Esophagus squamous epithelium (tissue), 4 donors: ENCODE data around the gene MYCBP2.

ENCODE experiments used
- POLR2A ChIP-seq, 4 donors: fragments of 450-650 bp; IDR thresholded peaks; one replicate each; pipeline ENCODE4 v1.6.1; 2017; ENCODE audit warnings: antibody characterized with exemption in 4 of 4, mild to moderate bottlenecking in 4 of 4, moderate library complexity in 3 of 4
- TF ChIP-seq, protein P1 (sequence below), 6 experiments: fragments of 450-650 bp in 4 of 6; fragments of 200-600 bp in 2 of 6; sonication (generic) in 2 of 6; IDR thresholded peaks; one replicate each; pipeline ENCODE4 v1.5.1; 2016 to 2019; ENCODE audit warnings: antibody characterized with exemption in 6 of 6, mild to moderate bottlenecking in 4 of 6, moderate library complexity in 4 of 6

GRCh38 chr13:77374786-77375185 is 47.9 kb upstream of the MYCBP2 start:
- TF ChIP-seq, protein P1, sequence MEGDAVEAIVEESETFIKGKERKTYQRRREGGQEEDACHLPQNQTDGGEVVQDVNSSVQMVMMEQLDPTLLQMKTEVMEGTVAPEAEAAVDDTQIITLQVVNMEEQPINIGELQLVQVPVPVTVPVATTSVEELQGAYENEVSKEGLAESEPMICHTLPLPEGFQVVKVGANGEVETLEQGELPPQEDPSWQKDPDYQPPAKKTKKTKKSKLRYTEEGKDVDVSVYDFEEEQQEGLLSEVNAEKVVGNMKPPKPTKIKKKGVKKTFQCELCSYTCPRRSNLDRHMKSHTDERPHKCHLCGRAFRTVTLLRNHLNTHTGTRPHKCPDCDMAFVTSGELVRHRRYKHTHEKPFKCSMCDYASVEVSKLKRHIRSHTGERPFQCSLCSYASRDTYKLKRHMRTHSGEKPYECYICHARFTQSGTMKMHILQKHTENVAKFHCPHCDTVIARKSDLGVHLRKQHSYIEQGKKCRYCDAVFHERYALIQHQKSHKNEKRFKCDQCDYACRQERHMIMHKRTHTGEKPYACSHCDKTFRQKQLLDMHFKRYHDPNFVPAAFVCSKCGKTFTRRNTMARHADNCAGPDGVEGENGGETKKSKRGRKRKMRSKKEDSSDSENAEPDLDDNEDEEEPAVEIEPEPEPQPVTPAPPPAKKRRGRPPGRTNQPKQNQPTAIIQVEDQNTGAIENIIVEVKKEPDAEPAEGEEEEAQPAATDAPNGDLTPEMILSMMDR (IDR thresholded peaks at IDR 0.05), result no peak
- TF ChIP-seq POLR2A (IDR thresholded peaks at IDR 0.05), result no peak
